DLD1 (cell line): ENCODE data around the gene AKAP4.

Source experiments
- in situ Hi-C: cut with HindIII; loops from 2 replicates; pipeline ENCODE4 v1.10.0; 2017; ENCODE audit warnings: low sequenced_read_pairs

Gene AKAP4

GRCh38 chrX:50200907-50201306, at the start of gene AKAP4:
Gene AKAP4, minus strand, starts transcription at chrX:50201007. Its CDS starts 118 bp downstream, at chrX:50200889.
- in situ Hi-C loops, result no loop called here

- in situ Hi-C loops, result no loop called here
Observed at GRCh38 chrX:50211510-50211909, 10.7 kb upstream of the AKAP4 start.

DNA sequence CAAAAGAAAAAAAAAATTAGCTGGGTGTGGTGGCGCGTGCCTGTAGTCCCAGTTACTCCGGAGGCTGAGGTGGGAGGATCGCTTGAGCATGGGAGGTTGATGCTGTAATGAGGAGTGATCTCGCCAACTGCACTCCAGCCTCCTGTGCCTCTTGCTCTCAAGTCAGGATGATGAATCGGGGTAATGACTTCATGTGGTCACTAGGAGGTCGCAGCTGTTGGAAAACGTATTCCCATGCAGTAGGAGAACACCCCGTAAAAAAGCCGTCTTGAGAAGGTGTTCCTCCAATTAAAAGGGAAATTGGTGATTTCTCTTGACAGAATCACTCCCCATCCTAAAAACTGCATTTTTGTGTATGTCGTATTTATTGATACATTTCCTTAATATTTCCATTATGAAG, 5.9 kb upstream of the AKAP4 start:
- in situ Hi-C loops, result no loop called here

GRCh38 chrX:50204364-50204899, 3.6 kb upstream of the AKAP4 start, which contains the start of gene CCNB3:
Gene CCNB3, plus strand, starts transcription at chrX:50204765. Its CDS starts 80,399 bp downstream, at chrX:50285164.
- in situ Hi-C loops, result no loop called here

GRCh38 chrX:50202539-50202938, 1.7 kb upstream of the AKAP4 start:
- in situ Hi-C loops, result no loop called here

DNA sequence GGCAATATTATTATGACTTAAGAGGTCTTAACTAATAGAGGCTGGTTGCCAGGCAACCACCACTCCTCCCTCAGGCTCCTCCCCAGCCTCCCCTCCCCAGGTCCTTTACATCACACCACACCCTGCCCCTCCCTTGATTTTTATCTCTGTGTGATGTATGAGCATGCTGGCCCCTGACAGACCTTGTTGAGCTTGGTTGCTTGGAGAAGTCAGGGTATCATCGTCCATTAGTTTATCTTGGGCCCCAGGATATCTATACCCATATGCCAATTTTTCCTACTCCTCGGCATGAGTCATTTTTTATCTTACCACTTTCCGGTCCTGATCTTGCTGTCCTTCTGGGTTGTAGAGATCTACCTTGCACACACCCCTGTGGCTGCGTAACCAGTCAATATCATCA, 2.5 kb downstream of the AKAP4 start:
- in situ Hi-C loops, result no loop called here

- in situ Hi-C loops, result no loop called here
Observed at GRCh38 chrX:50188859-50189600, 11.8 kb downstream of the AKAP4 start.

DNA sequence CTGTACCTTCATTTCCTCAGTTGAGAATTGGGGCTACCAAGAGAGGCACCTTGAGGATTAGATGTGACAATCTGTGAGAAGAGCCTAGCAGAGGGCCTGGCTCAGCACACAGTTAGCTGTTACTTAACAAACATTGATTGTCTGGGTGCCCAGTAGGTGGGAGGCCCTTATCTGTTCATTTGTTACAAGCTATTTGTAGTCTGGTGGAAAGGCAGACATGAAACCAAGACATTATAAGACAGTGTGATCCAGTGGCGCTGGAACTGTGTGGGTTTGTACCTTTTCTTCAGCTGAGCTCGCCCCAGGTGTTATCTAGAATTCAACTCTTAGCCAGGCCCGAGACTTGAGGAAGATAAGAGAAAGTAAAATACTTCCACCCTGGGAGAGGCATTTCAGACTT, 16.9 kb downstream of the AKAP4 start:
- in situ Hi-C loops, result no loop called here

DNA sequence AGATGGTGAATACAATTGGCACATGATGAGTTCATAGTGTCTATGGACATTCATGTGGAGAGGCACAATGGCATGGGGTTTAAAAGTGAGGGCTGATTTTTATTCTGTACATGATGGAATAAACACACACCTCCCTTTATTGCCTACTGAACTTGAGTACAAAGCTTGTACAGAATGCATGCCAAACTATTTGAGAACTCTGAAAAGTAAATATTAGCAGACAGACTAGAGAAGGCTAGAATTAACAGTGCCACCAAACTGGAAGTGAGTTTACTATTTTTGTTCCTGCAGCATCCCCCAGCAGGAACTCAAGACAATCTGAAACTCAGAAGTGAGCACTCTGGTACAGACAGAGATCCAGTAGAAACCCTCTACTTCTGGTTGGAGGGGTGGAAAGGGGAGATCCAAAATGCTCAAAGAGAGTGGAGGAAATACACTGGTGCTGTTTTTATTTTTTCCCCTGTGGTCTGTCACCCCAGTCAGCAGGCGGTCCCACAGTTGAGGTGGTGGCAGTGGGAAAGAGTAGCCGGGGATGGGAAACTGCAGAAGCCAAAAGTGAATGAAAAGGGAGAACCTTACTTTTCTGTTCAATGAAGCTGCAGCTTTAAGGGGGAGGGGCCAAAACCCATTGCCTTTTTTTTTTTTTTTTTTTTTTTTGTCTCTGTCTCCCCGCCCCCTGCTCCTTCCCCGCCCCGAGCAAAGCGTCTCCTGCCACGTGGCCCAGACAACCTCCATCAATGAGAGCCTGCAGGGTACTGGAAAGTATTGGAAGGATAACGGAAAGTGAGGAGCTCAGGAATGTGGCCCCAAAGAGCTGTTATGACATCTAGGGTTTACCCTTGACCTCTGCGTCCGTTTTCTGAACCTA, 20.5 kb downstream of the AKAP4 start:
- in situ Hi-C loops, result no loop called here

DNA sequence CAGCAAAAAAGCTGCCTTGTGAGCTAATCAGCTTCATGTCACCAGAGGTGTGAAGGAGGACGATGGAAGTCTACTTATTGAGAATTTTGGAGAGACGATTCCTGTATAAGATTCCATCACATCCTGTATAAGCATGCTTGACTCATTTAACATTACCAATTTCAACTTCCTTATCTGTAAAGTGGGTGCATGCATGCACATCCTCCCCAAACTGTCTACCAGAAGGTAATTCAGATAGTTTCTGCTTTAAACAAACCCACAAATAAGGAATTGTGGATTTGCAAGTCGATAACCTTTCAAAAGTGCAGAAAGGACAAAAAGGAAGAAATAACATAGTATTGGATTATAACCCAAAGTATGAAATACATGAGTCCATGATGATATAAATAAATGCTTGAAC, 31.1 kb downstream of the AKAP4 start:
- in situ Hi-C loops, result no loop called here

GRCh38 chrX:50168241-50168687, 32.5 kb downstream of the AKAP4 start:
- in situ Hi-C loops, result no loop called here

DNA sequence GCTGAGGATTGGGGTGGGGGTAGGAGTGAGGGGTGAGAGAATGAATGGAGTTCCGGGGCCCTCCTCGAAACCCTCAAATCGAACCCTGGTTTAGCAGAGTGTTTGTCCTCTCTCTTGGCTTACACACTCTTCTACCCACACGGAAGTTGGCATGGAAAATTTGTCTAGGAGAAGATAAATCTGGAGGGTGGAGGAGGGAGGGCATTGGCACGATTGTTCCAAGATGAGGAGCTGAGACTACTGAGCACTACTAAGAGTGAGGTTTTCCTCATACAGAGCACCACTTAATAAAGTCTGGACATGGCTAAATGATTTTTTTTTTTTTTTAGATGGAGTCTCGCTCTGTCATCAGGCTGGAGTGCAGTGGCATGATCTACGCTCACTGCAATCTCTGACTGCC, 33.4 kb downstream of the AKAP4 start:
- in situ Hi-C loops, result no loop called here

DNA sequence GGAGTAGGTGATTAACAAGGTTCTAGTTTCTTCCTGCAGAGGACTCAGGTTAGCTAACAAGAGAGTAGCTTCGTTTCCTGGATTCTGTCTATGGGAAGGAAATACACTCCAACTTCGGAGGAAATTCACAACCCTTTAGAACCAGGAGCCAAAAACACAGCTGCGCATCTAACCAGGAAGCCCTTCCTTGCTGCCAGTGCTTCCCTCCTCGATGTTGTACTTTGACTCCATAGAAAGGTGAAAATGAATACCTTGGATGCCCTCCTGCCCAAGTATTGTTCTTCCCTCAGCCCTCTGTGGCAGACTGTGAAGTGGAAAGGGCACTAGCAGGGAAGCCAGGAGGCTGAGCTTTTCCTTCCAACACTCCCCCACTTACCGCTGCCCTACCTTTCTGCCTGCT, 35.1 kb downstream of the AKAP4 start:
- in situ Hi-C loops, result no loop called here

- in situ Hi-C loops, result no loop called here
Observed at GRCh38 chrX:50161127-50161526, 39.7 kb downstream of the AKAP4 start.

DNA sequence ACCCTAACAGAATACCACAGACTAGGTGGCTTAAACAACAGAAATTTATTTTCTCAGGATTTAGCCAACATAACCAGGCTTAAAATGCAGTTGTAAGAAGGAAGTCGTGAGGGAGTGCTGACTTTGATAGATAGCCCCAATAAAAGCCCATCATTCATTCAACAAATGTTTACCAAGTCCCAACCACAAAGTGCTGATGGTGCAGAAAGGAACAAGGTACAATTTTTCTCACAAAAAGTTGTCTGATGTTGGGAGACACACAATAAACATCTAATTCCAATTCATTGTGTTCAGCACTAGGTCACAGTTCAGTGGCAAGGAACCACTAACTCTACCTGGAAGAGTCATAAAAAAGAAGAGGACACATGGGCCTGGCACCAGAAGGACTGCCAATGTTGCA, 42.2 kb downstream of the AKAP4 start:
- in situ Hi-C loops, result no loop called here

GRCh38 chrX:50157545-50158135, 43.2 kb downstream of the AKAP4 start:
- in situ Hi-C loops, result no loop called here

- in situ Hi-C loops, result no loop called here
Observed at GRCh38 chrX:50154429-50154828, 46.4 kb downstream of the AKAP4 start.

GRCh38 chrX:50152456-50152855, 48.4 kb downstream of the AKAP4 start:
- in situ Hi-C loops, result no loop called here

DNA sequence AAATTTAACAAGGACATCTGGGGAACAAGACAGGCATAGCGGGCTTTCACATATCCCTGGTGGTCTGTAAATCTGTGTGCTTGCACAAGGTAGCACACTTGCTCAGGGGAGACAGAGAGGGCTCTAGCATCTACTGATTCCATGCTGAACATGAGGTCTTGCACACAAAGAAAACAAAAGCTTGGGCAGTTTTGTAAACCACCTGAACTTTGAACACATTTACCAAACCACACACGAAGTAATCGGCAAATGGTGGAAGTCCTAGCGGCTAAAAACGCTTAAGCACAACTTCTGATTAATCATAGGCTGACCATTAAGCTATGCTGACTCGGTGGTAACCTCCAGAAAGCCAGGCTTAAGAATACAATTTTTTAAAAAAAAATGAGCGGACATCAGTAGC, 52.8 kb downstream of the AKAP4 start:
- in situ Hi-C loops, result no loop called here
